CD4-positive, alpha-beta T cell treated with Interleukin-10 for 1 hour (primary cell): Measurements from ENCODE around the gene ASMTL.

Source experiments
- DNase-seq: peaks from one replicate; pipeline ENCODE4 v3.0.0-alpha.2; 2020

ASMTL gene

DNA sequence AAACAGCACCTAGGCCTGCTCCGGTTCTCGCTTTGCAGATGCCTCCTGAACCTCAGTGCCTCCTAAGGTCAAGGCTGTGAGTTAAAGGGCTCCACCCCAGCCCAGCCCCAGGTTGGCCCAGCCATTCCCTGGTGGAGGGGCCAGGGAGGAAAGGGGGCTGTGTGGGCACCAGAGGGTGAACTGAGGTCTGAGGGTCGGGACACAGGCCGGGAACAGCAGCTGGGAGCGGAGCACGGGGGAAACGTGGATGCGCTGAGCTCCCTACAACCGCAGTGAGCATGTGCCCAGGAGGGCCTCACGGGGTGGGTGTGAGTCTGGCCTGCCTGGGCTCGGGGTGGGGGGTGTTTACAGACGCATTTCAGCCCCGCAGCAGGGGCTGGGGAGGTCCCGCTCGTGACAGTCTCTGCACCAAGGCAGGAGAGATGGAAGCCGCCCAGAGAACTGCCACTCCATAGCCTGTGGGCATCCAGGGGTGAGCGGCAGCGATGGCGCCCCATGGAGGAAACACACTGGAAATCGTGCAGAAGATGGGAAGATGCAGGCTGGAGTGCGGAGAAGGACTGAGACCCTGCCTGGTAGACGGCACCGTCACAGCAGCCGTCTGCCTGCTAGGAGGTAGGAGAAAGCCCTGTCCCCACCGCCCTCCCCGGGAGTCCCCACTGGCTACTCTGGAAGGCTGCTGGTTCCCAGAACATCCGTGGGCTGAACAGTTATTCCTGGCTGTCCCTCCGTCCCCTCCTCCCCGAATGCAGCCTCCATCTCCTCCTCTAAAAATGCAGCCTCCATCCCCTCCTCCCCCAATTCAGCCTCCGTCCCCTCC, 50.9 kb downstream of the ASMTL start:
- DNase-seq: no peak

DNA sequence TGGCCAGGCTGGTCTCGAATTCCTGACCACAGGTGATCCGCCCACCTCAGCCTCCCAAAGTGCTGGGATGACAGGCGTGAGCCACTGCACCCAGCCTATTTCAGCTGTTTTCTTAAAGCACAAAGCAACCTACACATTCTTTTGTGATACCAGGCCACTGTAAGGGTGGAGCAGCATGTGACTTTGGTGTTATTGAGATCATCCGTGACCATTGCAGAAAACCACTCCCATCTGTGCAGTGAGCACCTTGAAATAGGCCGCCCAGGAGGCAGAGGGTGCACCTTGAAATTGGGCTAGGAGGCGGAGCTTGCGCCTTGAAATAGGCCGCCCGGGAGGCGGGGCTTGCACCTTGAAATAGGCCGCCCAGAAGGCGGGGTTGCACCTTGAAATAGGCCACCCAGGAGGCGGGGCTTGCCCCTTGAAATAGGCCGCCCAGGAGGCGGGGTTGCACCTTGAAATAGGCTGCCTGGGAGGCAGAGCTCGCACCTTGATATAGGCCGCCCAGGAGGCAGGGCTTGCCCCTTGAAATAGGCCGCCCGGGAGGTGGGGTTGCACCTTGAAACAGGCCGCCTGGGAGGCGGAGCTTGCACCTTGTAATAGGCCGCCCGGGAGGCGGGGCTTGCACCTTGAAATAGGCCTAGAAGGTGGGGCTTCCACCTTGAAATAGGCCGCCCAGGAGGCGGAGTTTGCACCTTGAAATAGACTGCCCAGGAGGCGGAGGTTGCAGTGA, 51.8 kb downstream of the ASMTL start:
- no peak for DNase-seq

DNA sequence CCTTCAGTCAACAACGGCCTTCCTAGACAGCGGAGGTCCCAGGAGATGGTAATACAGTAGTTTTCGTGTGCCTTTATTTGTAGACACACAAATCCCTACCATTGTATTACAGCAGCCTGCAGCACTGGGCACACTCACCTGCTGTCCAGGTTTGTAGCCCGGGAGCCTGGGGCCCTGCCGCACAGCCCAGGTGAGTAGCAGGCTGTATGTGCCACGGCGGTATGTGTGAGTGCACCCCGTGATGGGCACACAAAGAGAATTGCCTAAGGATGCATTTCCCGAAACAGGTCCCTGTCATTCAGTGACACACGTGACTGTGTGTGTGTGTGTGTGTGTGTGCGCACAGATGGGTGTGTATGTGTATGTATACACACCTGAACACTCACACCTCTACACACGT, 52.7 kb downstream of the ASMTL start:
- DNase-seq: no peak

DNA sequence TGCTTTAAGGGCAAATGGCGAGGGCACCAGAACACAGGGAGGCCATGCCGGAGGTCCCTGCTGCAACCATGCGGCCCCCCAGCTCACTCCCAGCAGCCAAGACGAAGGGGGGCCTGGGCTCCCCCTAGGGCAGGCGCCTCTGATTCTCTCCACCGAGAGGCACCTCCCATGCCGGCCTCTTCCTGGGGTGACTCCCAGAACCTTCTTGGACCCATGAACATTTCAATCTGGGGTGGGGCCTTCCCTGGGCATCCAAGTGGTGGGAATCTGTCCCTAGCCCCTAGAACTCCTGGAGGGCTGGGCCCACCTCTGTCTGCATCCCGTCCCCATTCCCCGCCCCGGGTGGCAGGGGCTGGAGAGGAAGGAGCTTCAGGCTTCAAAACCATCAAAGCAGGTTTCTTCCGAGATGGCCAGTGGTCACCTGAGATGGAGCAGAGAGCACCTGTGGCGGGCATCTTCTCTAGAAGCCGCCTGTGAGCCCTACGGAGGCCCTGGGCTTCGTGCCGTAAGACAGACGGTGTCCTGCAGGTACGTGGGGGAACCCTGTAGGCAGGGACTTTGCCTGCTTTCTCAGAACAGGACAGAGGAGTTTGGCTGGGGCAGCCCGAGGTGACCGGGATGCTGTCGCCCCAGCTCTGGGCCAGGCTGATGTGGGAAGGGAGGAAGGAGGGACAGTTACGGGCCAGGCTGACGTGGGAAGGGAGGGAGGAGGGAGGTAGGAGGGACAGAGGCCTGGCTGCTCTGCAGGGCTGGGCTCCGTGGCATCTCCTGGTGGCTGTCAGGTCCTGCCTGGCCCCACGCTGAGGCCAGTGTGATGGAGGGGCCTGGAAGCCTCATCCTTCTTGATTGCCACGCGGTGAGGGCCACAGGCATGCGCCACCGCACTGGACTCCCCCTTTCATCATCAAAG, 54.0 kb downstream of the ASMTL start:
- DNase-seq: no peak

DNA sequence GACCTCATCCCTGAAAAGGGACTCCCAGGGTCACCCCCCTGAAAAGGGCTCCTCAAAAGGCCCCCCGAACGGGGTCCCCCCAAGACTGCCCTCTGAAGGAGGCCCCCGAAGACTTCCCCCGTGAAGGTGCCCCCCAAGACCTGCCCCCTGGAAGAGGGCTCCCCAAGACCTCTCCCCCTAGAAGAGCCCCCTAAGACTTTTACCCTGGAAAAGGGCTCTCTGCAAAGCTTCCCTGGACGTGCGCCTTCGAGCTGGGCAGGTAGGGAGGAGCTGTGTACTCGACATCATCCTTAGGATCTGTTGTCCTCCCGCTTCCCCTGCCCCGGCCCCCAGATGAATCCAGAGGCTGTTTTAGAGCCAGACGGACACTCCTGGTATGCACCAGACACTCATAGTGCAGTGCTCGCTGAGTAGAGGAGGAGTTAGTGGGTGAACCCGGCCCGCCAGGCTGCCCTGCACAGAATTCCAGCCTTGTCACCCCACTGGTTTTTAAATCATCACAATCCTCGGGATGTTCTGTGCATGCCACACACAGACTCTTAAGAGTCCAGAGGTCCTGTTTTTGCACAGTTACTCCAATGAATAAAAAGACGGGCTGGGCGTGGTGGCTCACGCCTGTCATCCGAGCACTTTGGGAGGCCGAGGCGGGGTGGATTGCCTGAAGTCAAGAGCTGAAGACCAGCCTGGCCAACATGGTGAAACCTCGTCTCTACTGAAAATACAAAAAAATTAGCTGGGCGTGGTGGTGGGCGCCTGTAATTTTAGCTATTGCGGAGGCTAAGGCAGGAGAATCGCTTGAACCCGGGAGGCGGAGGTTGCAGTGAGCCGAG, 55.1 kb downstream of the ASMTL start:
- no peak for DNase-seq

DNA sequence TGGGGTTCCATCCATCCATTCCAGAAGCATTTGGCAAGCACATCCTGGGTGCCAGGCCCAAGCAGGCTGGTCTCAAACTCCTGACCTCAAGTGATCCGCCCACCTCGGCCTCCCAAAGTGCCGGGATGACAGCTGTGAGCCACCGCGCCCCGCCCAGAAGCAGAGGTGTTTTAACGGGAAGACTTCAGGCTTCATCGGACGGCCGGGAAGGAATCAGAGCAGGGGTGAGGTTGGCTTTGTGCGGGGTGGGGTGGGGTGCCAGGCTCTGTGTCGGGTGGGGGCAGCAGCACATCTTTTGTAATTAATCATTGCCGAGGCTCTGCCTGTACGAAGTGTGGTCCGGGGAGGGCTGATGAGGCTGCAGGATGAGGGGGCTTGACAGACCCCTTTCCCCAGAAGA, 55.7 kb downstream of the ASMTL start:
- DNase-seq: no peak

DNA sequence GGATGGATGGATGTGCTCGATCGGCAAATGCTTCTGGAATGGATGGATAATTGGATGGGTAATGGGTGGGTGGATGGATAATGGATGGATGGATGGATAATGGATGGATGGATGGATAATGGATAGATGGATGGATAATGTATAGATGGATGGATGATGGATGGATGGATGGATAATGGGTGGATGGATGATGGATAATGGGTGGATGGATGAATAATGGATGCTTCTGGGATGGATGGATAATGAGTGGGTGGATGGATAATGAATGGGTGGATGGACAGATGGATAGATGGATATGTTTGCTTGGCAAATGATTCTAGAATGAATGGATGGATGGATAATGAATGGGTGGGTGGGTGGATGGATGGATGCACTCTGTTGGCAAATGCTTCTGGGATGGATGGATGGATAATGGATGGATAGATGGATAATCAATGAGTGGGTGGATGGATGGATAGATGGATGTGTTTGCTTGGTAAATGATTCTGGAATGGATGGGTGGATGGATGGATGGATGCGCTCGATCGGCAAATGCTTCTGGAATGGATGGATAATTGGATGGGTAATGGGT, 57.0 kb downstream of the ASMTL start:
- no peak for DNase-seq

DNA sequence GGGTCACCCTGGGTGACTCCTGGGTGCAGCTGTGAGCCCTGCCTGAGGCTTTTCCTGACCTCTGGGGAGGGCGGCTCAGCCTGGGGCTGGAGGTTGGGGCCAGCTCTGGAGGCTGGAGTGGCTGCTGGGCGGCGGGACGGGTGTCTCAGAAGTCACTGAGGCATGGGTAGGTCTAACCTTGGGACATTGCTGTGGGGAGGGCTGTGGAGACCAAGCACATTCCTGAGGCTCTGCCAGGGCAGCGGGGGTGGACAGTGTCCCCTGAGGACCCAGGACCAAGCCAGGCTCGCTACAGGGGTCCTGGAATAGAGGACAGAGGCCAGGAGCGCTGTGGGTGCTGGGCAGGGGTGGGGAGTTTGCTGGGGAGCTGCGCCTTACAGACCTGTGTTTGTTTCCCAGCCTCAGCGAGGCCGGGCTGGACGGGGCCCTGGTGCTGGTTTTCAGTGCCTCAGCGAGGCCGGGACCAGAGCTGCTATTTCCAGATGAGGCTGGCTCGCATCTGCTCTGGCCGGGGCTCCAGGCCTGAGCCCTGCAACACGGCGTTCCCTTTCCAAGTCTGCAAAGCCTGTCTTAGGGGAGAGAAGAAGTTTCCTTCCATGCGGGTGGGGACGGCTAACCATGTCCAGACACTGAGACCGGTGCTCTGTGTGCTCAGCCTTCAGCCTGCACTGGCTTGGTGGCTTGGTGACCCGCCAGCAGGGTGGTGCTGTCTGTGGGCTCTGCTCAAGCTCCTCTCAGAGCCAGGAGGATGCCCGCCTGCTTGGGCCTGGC, 57.8 kb downstream of the ASMTL start:
- no peak for DNase-seq

DNA sequence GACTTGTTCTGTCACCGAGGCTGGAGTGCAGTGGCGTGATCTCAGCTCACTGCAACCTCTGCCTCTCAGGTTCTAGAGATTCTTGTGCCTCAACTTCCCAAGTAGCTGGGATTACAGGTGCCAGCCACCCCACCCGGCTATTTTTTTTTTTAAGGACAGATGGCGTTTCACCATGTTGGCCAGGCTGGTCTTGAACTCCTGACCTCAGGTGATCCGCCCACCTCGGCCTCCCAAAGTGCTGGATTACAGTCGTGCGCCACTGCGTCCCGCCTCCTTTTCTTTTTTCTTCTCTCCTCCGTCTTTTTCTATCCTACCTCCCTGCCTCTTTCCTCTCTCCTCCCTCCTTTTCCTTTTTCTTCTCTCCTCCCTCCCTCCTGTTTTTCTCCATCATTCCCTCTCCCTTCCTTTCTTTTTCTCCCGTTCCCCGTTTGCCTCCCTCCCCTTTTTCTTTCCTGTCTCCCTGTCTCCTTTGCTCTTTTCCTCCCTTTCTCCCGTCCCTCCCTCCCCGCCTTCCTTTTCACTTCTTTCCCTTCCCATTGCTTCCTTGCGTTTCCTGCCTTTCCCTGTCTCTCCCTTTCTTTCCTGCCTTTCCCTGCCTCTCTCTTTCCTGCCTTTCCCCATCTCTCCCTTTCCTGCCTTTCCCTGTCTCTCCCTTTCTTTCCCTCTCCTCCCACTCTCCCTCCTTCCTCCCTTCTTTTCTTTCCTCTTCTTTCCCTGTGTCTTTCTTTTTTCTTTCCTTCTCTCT, 58.7 kb downstream of the ASMTL start:
- no peak for DNase-seq

DNA sequence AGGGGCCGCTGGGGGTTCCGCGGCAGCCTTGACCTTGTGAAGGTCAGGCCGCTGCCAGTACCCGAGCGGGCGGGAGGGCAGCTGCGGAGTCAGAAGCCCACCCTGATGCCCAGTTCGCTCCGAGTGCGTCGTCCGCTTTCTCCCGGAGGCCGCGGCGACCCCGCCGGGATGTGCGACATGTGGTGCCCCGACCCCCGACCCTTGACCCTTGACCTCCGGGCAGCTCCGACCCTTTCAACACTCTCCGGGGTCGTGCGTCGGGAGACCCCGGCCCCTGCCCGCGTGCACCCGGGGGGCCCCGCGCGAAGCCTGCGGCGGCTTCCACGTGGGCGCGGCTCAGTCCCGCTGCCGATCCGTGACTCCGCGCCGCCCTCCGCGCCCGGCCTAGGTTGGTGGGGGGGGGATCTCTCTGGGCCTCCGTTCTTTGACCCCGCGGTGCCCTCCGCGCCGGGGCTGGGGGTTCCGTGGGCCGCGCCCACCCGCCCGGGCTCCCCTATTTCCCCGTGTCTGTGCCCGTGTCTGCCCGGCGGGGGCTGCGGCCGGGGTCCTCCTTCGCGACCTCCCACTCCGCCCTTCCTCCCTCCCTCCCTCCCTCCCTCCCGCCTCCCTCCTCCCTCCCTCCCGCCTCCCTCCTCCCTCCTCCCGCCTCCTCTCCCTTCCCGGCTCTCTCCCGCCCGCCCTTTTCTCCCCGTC, 60.2 kb downstream of the ASMTL start:
- DNase-seq: no peak

DNA sequence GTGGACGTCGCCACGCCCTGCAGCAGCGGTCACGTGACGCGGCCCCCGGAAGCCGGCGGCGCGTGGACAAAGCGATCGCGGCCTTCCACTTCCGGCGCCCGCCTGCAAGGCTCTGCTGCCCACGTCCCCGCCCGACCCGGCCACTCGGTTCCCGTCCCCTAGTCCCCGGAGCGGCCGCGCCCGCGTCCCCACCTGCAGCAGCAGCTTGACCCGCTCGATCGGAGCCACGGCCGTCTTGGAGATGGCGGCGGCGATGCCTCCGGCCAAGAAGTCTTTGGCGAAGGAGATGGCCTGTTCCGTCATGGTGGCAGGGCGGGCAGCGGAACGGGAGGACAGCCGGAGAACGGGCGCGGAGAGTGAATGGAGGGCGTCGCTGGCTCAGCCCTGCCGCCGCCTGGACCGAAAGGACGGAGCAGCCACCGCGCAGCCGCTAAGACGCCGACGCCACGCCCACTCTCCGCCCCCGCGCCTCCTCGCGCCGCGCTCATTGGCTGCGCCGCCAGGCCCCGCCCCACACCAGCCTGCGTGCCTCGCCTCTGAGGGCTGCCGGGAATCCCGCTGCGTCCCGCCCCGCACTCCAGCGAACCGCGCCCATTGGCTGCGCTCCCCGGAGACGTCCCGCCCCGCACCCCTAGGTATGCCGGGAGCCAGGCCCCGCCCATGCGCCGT, 60.9 kb downstream of the ASMTL start, which contains the start of gene SLC25A6:
Gene SLC25A6, minus strand, starts transcription at position 407 of the 669 bp plus-strand sequence. Its CDS starts 104 bp downstream, at position 303.
- DNase-seq: peak; percentile 99

DNA sequence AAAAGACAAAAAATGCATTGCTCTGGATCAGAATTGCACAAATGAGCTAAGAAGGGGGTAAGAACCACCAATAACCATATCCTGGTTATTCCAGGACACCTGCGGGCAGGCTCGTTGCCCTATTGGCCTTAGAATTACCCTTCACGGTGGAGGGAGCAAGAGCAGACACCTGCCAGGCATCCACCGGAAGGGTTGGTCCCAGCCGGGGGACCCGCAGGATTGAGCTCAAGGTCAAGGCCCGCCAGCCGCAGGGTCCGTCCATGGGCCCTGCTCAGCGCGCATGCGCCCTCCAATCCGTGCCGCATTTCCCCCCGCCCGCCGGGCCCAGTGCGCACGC, 61.4 kb downstream of the ASMTL start:
- DNase-seq: peak; percentile 93

DNA sequence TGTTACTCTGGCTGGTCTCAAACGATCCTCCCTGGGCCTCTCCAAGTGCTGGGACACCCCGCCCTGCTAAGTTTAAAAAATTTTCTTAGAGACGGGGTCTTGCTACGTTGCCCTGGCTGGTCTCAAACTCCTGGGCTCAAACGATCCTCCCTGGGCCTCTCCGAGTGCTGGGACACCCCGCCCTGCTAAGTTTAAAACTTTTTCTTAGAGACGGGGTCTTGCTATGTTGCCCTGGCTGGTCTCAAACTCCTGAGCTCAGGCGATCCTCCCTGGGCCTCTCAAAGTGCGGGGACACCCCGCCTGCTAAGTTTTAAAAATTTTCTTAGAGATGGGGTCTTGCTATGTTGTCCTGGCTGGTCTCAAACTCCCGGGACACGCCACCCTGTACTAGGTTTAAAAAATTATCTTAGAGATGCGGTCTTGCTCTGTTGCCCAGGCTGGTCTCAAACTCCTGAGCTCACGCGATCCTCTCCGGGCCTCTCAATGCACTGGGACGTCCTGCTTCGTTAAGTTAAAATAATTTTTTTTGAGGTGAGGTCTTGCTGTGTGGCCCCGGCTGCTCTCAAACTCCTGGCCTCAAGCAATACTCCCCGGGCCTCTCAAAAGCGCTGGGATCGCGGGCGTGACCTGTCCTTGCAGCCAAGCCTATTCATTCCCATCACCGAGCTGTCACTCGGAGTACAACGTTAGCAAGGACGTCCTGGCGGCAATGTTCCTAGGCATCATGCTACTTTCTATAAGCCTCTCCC, 61.9 kb downstream of the ASMTL start:
- no peak for DNase-seq

DNA sequence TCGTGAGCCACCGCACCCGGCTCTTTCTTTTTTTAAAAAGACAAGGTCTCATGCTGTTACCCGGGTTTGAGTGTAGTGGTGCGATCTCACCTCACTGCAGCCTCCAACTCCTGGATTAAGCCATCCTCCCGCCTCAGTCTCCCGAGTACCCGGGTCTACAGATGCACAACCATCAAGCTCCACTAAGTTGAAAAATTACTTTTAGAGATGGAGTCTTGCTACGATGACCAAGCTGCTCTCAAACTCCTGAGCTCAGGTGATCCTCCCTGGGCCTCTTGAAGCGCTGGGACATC, 62.8 kb downstream of the ASMTL start:
- no peak for DNase-seq

DNA sequence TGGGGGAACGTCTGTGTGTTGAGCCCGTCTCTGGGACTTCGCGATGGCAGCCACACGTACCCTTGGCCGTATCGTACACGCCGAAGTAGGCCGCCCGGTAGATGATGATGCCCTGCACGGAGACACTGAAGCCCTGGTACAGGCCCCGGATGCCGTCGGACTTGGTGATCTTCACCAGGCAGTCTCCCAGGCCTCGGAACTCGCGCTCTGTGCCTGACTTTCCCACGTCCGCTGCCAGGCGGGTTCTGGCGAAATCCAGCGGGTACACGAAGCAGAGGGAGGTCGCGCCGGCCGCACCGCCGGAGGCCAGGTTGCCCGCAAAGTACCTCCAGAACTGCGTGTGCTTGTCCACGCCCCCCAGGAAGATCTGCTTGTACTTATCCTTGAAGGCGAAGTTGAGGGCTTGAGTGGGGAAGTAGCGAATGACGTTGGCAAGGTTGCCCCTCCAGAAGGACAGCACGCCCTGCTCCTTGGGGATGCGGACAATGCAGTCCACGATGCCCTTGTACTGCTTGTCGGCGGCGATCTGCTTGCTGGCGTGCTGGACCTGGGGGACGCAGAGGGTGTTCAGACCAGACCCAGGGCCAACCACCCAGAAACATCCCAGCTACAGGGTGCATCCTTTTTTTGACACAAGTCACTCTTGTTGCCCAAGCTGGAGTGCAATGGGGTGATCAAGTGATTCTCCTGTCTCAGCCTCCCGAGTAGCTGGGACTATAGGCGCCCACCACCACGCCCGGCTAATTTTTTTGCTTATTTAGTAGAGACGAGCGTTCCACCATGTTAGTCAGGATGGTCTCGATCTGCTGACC, 63.3 kb downstream of the ASMTL start:
- no peak for DNase-seq

DNA sequence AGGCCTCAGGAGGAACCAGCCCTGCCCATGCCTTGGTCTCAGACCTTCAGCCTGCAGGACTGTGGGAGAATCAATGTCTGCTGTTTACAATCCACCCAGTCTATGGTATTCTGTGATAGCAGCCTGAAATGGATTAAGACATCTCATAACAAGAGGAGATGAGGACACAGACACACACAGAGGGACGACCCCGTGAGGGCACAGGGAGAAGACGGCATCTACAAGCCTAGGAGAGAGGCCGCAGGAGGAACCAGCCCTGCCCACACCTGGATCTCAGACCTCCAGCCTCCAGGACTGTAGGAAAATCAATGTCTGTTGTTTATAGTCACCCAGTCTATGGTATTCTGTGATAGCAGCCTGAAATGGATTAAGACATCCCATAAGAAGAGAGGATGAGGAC, 64.1 kb downstream of the ASMTL start:
- DNase-seq: no peak

DNA sequence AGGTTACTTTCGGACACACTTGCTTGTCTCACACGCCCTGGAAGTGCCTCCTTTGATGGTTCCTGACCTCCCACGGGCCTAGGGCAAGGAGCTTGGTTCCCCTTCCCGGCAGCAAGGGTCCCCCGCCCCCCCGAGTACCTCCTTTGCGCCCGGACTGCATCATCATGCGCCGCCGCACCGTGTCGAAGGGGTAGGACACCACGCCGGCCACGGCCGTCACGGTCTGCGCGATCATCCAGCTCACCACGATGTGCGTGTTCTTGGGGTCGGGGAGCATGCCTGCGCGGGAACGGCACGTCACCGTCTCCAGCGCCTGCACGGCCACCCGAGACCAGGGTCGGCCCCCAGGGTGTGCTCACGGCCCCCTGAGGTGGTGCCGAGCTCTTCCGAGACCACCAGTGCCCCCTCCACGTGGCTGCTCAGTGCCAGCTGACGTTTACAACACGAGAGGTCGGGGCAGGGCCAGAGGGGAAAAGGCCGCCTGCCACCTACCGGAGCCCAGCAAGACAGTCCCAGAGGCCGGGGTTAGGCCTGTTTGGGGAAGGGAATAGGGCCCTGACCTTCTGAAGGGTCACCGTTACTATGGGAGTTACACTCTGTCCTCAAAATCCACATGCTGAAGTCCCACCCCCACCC, 65.5 kb downstream of the ASMTL start:
- no peak for DNase-seq
